HepG2 (cell line): ENCODE data around the gene CMTM8.

Experiments
- CHD2 ChIP-seq: IDR thresholded peaks from 2 replicates; pipeline ENCODE4 v1.6.1; 2011; ENCODE audit warnings: low read depth, low read length, improper control_type of control experiment
- HNRNPK ChIP-seq: fragments of 200-400 bp; formaldehyde crosslinking; IDR thresholded peaks from 2 replicates; pipeline ENCODE4 v1.6.1; 2018; ENCODE audit warnings: low read length, low read depth, moderate library complexity, mild to moderate bottlenecking; ENCODE audit not compliant: poor library complexity, severe bottlenecking
- KLF13 ChIP-seq: sonication (generic); formaldehyde crosslinking; IDR thresholded peaks from 2 replicates; pipeline ENCODE4 v1.4.0; 2020; ENCODE audit warnings: mild to moderate bottlenecking, missing genetic modification reagents
- MZF1 ChIP-seq: sonication (generic); formaldehyde crosslinking; IDR thresholded peaks from 2 replicates; pipeline ENCODE4 v1.8.1; 2023; ENCODE audit warnings: mild to moderate bottlenecking, missing genetic modification reagents, borderline replicate concordance
- SIN3B ChIP-seq: fragments of 150-350 bp; IDR thresholded peaks from 2 replicates; pipeline ENCODE4 v1.6.1; 2014; ENCODE audit warnings: low read length
- ZNF263 ChIP-seq: sonication (generic); formaldehyde crosslinking; IDR thresholded peaks from 2 replicates; pipeline ENCODE4 v1.4.0; 2020; ENCODE audit warnings: missing genetic modification reagents
- ZNF329 ChIP-seq: sonication (generic); formaldehyde crosslinking; IDR thresholded peaks from 2 replicates; pipeline ENCODE4 v1.9.0; 2021; ENCODE audit warnings: low read depth, mild to moderate bottlenecking, missing genetic modification reagents
- ZNF746 ChIP-seq: sonication (generic); formaldehyde crosslinking; IDR thresholded peaks from 2 replicates; pipeline ENCODE4 v1.8.0; 2022; ENCODE audit warnings: mild to moderate bottlenecking, missing genetic modification reagents
- TF ChIP-seq, protein P1 (sequence below): sonication (generic); formaldehyde crosslinking; IDR thresholded peaks from 2 replicates; pipeline ENCODE4 v1.8.1; 2023; ENCODE audit warnings: mild to moderate bottlenecking, inconsistent platforms, moderate library complexity, missing genetic modification reagents, borderline replicate concordance
- TF ChIP-seq, protein P2 (sequence below): sonication (generic); formaldehyde crosslinking; IDR thresholded peaks from 2 replicates; pipeline ENCODE4 v1.5.0; 2020; ENCODE audit warnings: mild to moderate bottlenecking, missing genetic modification reagents, moderate library complexity

- no peak for TF ChIP-seq HNRNPK
- TF ChIP-seq ZNF263 (CRISPR knock-in tag) = no peak
- TF ChIP-seq, protein P1, sequence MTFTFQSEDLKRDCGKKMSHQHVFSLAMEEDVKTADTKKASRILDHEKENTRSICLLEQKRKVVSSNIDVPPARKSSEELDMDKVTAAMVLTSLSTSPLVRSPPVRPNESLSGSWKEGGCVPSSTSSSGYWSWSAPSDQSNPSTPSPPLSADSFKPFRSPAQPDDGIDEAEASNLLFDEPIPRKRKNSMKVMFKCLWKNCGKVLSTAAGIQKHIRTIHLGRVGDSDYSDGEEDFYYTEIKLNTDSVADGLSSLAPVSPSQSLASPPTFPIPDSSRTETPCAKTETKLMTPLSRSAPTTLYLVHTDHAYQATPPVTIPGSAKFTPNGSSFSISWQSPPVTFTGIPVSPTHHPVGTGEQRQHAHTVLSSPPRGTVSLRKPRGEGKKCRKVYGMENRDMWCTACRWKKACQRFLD = no peak
- no peak for TF ChIP-seq KLF13 (CRISPR knock-in tag)
- TF ChIP-seq CHD2 = no peak
- no peak for TF ChIP-seq SIN3B
- no peak for TF ChIP-seq ZNF329 (CRISPR knock-in tag)
- TF ChIP-seq, protein P2, sequence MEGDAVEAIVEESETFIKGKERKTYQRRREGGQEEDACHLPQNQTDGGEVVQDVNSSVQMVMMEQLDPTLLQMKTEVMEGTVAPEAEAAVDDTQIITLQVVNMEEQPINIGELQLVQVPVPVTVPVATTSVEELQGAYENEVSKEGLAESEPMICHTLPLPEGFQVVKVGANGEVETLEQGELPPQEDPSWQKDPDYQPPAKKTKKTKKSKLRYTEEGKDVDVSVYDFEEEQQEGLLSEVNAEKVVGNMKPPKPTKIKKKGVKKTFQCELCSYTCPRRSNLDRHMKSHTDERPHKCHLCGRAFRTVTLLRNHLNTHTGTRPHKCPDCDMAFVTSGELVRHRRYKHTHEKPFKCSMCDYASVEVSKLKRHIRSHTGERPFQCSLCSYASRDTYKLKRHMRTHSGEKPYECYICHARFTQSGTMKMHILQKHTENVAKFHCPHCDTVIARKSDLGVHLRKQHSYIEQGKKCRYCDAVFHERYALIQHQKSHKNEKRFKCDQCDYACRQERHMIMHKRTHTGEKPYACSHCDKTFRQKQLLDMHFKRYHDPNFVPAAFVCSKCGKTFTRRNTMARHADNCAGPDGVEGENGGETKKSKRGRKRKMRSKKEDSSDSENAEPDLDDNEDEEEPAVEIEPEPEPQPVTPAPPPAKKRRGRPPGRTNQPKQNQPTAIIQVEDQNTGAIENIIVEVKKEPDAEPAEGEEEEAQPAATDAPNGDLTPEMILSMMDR (CRISPR knock-in tag) = no peak
- TF ChIP-seq MZF1 = no peak
- no peak for TF ChIP-seq ZNF746 (CRISPR knock-in tag)
These were observed 37.9 kb downstream of the CMTM8 start for GRCh38 chr3:32276279-32276841.
